WTC11 (cell line): ENCODE results near the gene RXRB.

ENCODE experiments used
- EMX1 ChIP-seq: fragments of 250-450 bp; sonication (Bioruptor Pico); IDR thresholded peaks from 2 replicates; pipeline ENCODE4 v1.8.0; 2021; ENCODE audit warnings: mild to moderate bottlenecking
- TF ChIP-seq, protein P1 (sequence below): fragments of 200-600 bp; IDR thresholded peaks from 2 replicates; pipeline ENCODE4 v1.8.0; 2022; ENCODE audit warnings: antibody characterized with exemption
- TF ChIP-seq, protein P2 (sequence below): fragments of 250-450 bp; sonication (Bioruptor Pico); IDR thresholded peaks from 2 replicates; pipeline ENCODE4 v2.1.2; 2022; ENCODE audit warnings: mild to moderate bottlenecking, moderate library complexity

DNA sequence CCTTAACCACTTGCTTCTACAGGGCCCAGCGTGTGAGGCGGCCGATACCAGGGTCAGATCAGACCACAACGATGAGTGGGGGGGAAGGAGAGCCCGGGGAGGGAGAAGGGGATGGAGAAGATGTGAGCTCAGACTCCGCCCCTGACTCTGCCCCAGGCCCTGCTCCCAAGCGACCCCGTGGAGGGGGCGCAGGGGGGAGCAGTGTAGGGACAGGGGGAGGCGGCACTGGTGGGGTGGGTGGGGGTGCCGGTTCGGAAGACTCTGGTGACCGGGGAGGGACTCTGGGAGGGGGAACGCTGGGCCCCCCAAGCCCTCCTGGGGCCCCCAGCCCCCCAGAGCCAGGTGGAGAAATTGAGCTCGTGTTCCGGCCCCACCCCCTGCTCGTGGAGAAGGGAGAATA lies 10.7 kb upstream of the RXRB start:
- TF ChIP-seq, protein P1, sequence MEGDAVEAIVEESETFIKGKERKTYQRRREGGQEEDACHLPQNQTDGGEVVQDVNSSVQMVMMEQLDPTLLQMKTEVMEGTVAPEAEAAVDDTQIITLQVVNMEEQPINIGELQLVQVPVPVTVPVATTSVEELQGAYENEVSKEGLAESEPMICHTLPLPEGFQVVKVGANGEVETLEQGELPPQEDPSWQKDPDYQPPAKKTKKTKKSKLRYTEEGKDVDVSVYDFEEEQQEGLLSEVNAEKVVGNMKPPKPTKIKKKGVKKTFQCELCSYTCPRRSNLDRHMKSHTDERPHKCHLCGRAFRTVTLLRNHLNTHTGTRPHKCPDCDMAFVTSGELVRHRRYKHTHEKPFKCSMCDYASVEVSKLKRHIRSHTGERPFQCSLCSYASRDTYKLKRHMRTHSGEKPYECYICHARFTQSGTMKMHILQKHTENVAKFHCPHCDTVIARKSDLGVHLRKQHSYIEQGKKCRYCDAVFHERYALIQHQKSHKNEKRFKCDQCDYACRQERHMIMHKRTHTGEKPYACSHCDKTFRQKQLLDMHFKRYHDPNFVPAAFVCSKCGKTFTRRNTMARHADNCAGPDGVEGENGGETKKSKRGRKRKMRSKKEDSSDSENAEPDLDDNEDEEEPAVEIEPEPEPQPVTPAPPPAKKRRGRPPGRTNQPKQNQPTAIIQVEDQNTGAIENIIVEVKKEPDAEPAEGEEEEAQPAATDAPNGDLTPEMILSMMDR = no peak
- TF ChIP-seq, protein P2, sequence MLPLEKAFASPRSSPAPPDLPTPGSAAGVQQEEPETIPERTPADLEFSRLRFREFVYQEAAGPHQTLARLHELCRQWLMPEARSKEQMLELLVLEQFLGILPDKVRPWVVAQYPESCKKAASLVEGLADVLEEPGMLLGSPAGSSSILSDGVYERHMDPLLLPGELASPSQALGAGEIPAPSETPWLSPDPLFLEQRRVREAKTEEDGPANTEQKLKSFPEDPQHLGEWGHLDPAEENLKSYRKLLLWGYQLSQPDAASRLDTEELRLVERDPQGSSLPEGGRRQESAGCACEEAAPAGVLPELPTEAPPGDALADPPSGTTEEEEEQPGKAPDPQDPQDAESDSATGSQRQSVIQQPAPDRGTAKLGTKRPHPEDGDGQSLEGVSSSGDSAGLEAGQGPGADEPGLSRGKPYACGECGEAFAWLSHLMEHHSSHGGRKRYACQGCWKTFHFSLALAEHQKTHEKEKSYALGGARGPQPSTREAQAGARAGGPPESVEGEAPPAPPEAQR (CRISPR knock-in tag) = no peak
- TF ChIP-seq EMX1 = no peak
